GM23248 (cell line): ENCODE data around the gene RIPOR3. TPM values are rescaled to one million over a fixed set of nuclear protein-coding genes. Genes with fewer than 3 reads are reported as not detected.

Source experiments
- DNase-seq: peaks from one replicate; pipeline ENCODE4 v3.0.0-alpha.2; 2015
- H2AFZ ChIP-seq: fragments of 200-600 bp; sonication (generic); 2 replicates; pipeline ENCODE4 v1.6.1; 2016; ENCODE audit warnings: antibody characterized with exemption
- H3F3A ChIP-seq: fragments of 200-600 bp; sonication (generic); 2 replicates; pipeline ENCODE4 v1.6.1; 2016; ENCODE audit warnings: mild to moderate bottlenecking, antibody characterized with exemption, mixed run types; ENCODE audit not compliant: insufficient read depth
- H3K27ac ChIP-seq: fragments of 200-600 bp; sonication (generic); 2 replicates; pipeline ENCODE4 v1.5.1; 2016; ENCODE audit warnings: mild to moderate bottlenecking
- H3K27me3 ChIP-seq: fragments of 200-600 bp; sonication (generic); replicated peaks from 2 replicates; pipeline ENCODE4 v1.6.1; 2016; ENCODE audit warnings: mild to moderate bottlenecking; ENCODE audit not compliant: insufficient read depth
- H3K36me3 ChIP-seq: fragments of 200-600 bp; sonication (generic); 2 replicates; pipeline ENCODE4 v1.6.1; 2016; ENCODE audit warnings: low read depth, mild to moderate bottlenecking
- H3K4me1 ChIP-seq: fragments of 200-600 bp; sonication (generic); 2 replicates; pipeline ENCODE4 v1.6.1; 2016; ENCODE audit warnings: mild to moderate bottlenecking; ENCODE audit not compliant: insufficient read depth
- H3K4me2 ChIP-seq: fragments of 200-600 bp; sonication (generic); one replicate; pipeline ENCODE4 v1.6.1; 2016; ENCODE audit warnings: mild to moderate bottlenecking; ENCODE audit not compliant: unreplicated experiment
- H3K4me3 ChIP-seq: fragments of 200-600 bp; sonication (generic); 2 replicates; pipeline ENCODE4 v1.5.1; 2016; ENCODE audit warnings: mild to moderate bottlenecking
- H3K79me2 ChIP-seq: fragments of 200-600 bp; sonication (generic); 2 replicates; pipeline ENCODE4 v1.6.1; 2016; ENCODE audit warnings: mild to moderate bottlenecking; ENCODE audit not compliant: insufficient read depth
- H3K9ac ChIP-seq: fragments of 200-600 bp; sonication (generic); 2 replicates; pipeline ENCODE4 v1.6.1; 2016; ENCODE audit warnings: mild to moderate bottlenecking
- H3K9me2 ChIP-seq: fragments of 200-600 bp; sonication (generic); 2 replicates; pipeline ENCODE4 v1.6.1; 2016; ENCODE audit warnings: mixed run types, mild to moderate bottlenecking, moderate library complexity; ENCODE audit not compliant: insufficient read depth
- H3K9me3 ChIP-seq: fragments of 200-600 bp; sonication (generic); one replicate; pipeline ENCODE4 v1.6.1; 2017; ENCODE audit warnings: low read depth
- H4K20me1 ChIP-seq: fragments of 200-600 bp; sonication (generic); 2 replicates; pipeline ENCODE4 v1.6.0; 2016; ENCODE audit not compliant: insufficient read depth
- EZH2 ChIP-seq: fragments of 200-600 bp; sonication (generic); IDR thresholded peaks from 2 replicates; pipeline ENCODE4 v1.6.1; 2018; ENCODE audit warnings: antibody characterized with exemption, mild to moderate bottlenecking; ENCODE audit not compliant: insufficient read depth, poor library complexity, severe bottlenecking
- EZH2phosphoT487 ChIP-seq: fragments of 200-600 bp; sonication (generic); IDR thresholded peaks from 2 replicates; pipeline ENCODE4 v1.6.1; 2018; ENCODE audit warnings: antibody characterized with exemption, moderate library complexity, mild to moderate bottlenecking, low read depth; ENCODE audit not compliant: insufficient read depth
- WGBS, 2 experiments: methylation state at CpG; one replicate each; pipeline ENCODE4 v1.1.6; 2015 to 2017; ENCODE audit warnings: low lambda C conversion rate in 2 of 2, low coverage in 1 of 2; ENCODE audit errors: missing lambda C conversion rate in 2 of 2; 5-methylcytosine and 5-hydroxymethylcytosine counted together
- in situ Hi-C: fragments of 300-500 bp; cut with MboI; formaldehyde crosslinking; loops from 2 replicates; pipeline ENCODE4 v1.15.0; 2020
- microRNA counts: library from miRNA; unstranded; fragments of <30 nt; microRNA quantifications from one replicate; lab custom pipeline; 2016
- microRNA-seq: library from miRNA; unstranded; fragments of <30 nt; microRNA quantifications from one replicate; pipeline ENCODE4, GENCODE V29; 2016; ENCODE audit warnings: borderline number of aligned reads
- polyA plus RNA-seq: library from polyadenylated mRNA; unstranded; fragments of >200 nt; fragmentation: Nextera tagmentation; extraction: Ambion mirVana; gene quantifications from 2 replicates; pipeline ENCODE4 v1.2.1, GENCODE V29; 2016
- small RNA-seq: library from RNA; depleted of rRNA; stranded (forward); fragments of <200 nt; gene quantifications from one replicate; pipeline ENCODE3, GENCODE V24; 2014; ENCODE audit warnings: low read depth, low replicate concordance
- total RNA-seq: library from RNA; depleted of rRNA; stranded (reverse); fragments of >200 nt; shearing (Covaris generic); gene quantifications from 2 replicates; pipeline ENCODE4 v1.2.3, GENCODE V29; 2014; rRNA removed

RIPOR3 gene
- total and polyA plus RNA-seq, 2 experiments from 2014 or later: 0.49 TPM; not detected in 1

DNA sequence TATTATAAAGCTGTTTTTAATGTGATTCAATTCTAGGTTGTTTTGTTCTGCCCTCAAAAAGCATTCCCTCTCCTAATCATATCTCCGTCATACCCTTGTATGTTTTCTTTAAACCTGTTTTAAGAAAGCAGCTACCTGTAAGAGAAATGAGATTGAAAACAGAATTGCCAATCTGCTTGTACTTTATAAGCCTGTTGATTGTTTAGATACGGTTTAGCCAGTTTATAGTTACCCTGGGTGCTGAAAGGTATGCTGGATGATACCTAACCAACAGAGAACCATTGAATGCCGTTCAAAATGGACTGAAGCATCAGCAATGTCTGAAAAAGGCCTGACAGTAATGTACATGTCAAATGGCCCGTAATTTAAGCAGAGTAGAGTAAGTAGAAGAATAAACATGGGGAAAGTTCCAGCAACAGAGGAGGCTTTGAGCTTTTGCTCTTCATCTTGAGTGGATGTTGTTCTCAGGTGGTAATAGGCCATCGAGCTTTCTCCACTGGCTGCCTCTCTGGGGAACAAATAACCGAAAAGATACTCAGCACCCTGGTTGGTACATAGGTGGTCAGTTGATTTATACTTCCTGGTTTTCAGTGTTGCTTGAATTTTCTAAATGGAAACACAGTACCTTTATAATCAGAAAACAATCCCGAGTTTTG, 153.7 kb downstream of the RIPOR3 start:
- WGBS, 2 experiments: 97% methylated on average over 7 of the region's 7 CpGs
- DNase-seq: no peak
- no peak overlapping the region for H3K9ac ChIP-seq
- peaks cover 37% of the 10 kb centered on the region for H3F3A ChIP-seq
- no peaks in the 10 kb centered on the region for H3K36me3 ChIP-seq
- no peak for TF ChIP-seq EZH2phosphoT487
- no peak for TF ChIP-seq EZH2
- in situ Hi-C loops: no loop called here
- H2AFZ ChIP-seq: no peak overlapping the region
- H3K4me1 ChIP-seq: peaks cover 58% of the 10 kb centered on the region
- no peaks in the 10 kb centered on the region for H3K9me3 ChIP-seq
- no peaks in the 10 kb centered on the region for H4K20me1 ChIP-seq
- no peak overlapping the region for H3K4me2 ChIP-seq
- H3K79me2 ChIP-seq: peaks cover 99% of the 10 kb centered on the region
- H3K4me3 ChIP-seq: no peak overlapping the region
- H3K27ac ChIP-seq: no peak overlapping the region
- H3K27me3 ChIP-seq: no peaks in the 10 kb centered on the region
- no peaks in the 10 kb centered on the region for H3K9me2 ChIP-seq

DNA sequence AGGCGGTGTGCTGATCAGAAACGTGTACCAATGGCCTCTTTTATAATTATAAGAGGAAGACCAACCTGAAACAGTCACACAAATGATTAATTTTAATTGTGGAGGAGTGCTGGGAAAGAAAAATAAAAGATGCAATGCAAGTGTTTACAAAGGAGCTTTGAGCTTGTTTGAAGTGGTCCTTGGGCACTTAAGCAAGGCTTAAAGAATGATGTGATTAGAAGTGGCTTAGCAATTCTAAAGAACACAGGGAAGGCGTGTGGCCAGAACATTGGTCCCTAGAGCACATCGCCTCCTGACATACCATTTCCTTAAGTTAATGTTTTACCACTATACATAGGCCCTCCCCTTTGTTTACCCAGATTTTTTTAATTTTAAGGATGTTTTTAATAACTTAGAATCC, 155.0 kb downstream of the RIPOR3 start:
- H3K4me2 ChIP-seq: no peak overlapping the region
- H3K79me2 ChIP-seq: peaks cover 99% of the 10 kb centered on the region
- H3K4me1 ChIP-seq: peaks cover 55% of the 10 kb centered on the region
- no peak overlapping the region for H3K4me3 ChIP-seq
- H3K27me3 ChIP-seq: no peaks in the 10 kb centered on the region
- no peaks in the 10 kb centered on the region for H3K36me3 ChIP-seq
- H3K27ac ChIP-seq: no peak overlapping the region
- in situ Hi-C loops: no loop called here
- H3K9me3 ChIP-seq: no peaks in the 10 kb centered on the region
- H4K20me1 ChIP-seq: no peaks in the 10 kb centered on the region
- peaks cover 31% of the 10 kb centered on the region for H3F3A ChIP-seq
- TF ChIP-seq EZH2: no peak
- no peak for TF ChIP-seq EZH2phosphoT487
- no peak overlapping the region for H2AFZ ChIP-seq
- H3K9ac ChIP-seq: no peak overlapping the region
- no peak for DNase-seq
- WGBS, 2 experiments: 90 to 91% methylated on average over 4 of the region's 4 CpGs
- no peaks in the 10 kb centered on the region for H3K9me2 ChIP-seq

MicroRNA genes within 50 kb of the gene (microRNA counts, 767-probe panel; counts per million panel counts)
- 447 counts per million, percentile 86 among the panel's probes with 10 or more counts for microRNA hsa-miR-645 (lab: Ali Mortazavi, UCI)

Small RNA genes within 50 kb of the gene (microRNA-seq; reads per million reads assigned to microRNA genes)
- gene MIR1302-5: not detected
- not detected for gene MIR645

Small RNA genes within 50 kb of the gene (small RNA-seq; reads per million reads assigned to genes)
- gene MIR1302-5: not detected
- gene MIR645: not detected
- not detected for gene RF00019

Other genes with a start within 250 kb of the RIPOR3 start
- 22.8 and 27.9 TPM in 2 replicates for gene PTPN1, start 181.2 kb downstream of the RIPOR3 start, total RNA-seq
- gene PTPN1, start 181.2 kb downstream of the RIPOR3 start, polyA plus RNA-seq: 18.8 and 18.9 TPM in 2 replicates
- gene PARD6B, start 40.0 kb upstream of the RIPOR3 start, total RNA-seq: not detected in 2 replicates
- 0.16 and 0.34 TPM in 2 replicates for gene PARD6B, start 40.0 kb upstream of the RIPOR3 start, polyA plus RNA-seq
- gene BCAS4, start 103.5 kb upstream of the RIPOR3 start, total RNA-seq: 12.6 and 17.7 TPM in 2 replicates
- 16.8 and 18.4 TPM in 2 replicates for gene BCAS4, start 103.5 kb upstream of the RIPOR3 start, polyA plus RNA-seq
- 14.9 and 15.0 TPM in 2 replicates for gene ADNP, start 239.9 kb upstream of the RIPOR3 start, total RNA-seq
- 32.6 and 34.2 TPM in 2 replicates for gene ADNP, start 239.9 kb upstream of the RIPOR3 start, polyA plus RNA-seq